ENCODE data around the gene RPP30.
A peak's percentile ranks its signal among the peaks of the same experiment; 100 is the strongest.
"Not testable (repeated sequence)": the region's sequence is repeated elsewhere in the genome, so short reads cannot be mapped to it uniquely, and the experiment has no call there.

The RPP30 gene

GRCh38 chr10:90927293-90927692, 55.5 kb downstream of the RPP30 start:
- no peaks in the 10 kb centered on the region for H3K9me3 ChIP-seq (ENCODE audit: low read length)
- H3K27me3 ChIP-seq (ENCODE audit: insufficient read depth, low read length), result no peaks in the 10 kb centered on the region
- no peak overlapping the region for H3K4me3 ChIP-seq (ENCODE audit: low read length)
- H2AFZ ChIP-seq (ENCODE audit: low read depth, low read length), result no peak overlapping the region
- H3K4me1 ChIP-seq (ENCODE audit: insufficient read depth, low read length), result peaks cover 19% of the 10 kb centered on the region
- H3K36me3 ChIP-seq (ENCODE audit: insufficient read depth, low read length), result no peaks in the 10 kb centered on the region

GRCh38 chr10:90929179-90929578, 57.4 kb downstream of the RPP30 start:
- Histone ChIP-seq H3K9me3 (ENCODE audit: low read length) (no peaks in the 10 kb centered on the region), H3K4me3 (ENCODE audit: low read length) (no peak overlapping the region), H3K27me3 (ENCODE audit: insufficient read depth, low read length) (no peaks in the 10 kb centered on the region), H3K36me3 (ENCODE audit: insufficient read depth, low read length) (no peaks in the 10 kb centered on the region), H3K4me1 (ENCODE audit: insufficient read depth, low read length) (peaks cover 19% of the 10 kb centered on the region), H2AFZ (ENCODE audit: low read depth, low read length) (no peak overlapping the region)

GRCh38 chr10:90930070-90930837, 58.5 kb downstream of the RPP30 start:
- Histone ChIP-seq H3K4me1 (ENCODE audit: insufficient read depth, low read length) (peaks cover 20% of the 10 kb centered on the region), H3K9me3 (ENCODE audit: low read length) (no peaks in the 10 kb centered on the region), H3K27me3 (ENCODE audit: insufficient read depth, low read length) (no peaks in the 10 kb centered on the region), H3K4me3 (ENCODE audit: low read length) (no peak overlapping the region), H3K36me3 (ENCODE audit: insufficient read depth, low read length) (no peaks in the 10 kb centered on the region), H2AFZ (ENCODE audit: low read depth, low read length) (peak overlapping the region; percentile 62)

GRCh38 chr10:90930971-90931871, 59.4 kb downstream of the RPP30 start:
- Histone ChIP-seq H3K4me3 (ENCODE audit: low read length) (no peak overlapping the region), H3K9me3 (ENCODE audit: low read length) (no peaks in the 10 kb centered on the region), H2AFZ (ENCODE audit: low read depth, low read length) (no peak overlapping the region), H3K4me1 (ENCODE audit: insufficient read depth, low read length) (peaks cover 30% of the 10 kb centered on the region), H3K36me3 (ENCODE audit: insufficient read depth, low read length) (no peaks in the 10 kb centered on the region), H3K27me3 (ENCODE audit: insufficient read depth, low read length) (no peaks in the 10 kb centered on the region)

- Histone ChIP-seq H3K9me3 (ENCODE audit: low read length) (no peaks in the 10 kb centered on the region), H3K36me3 (ENCODE audit: insufficient read depth, low read length) (no peaks in the 10 kb centered on the region), H3K27me3 (ENCODE audit: insufficient read depth, low read length) (no peaks in the 10 kb centered on the region), H3K4me1 (ENCODE audit: insufficient read depth, low read length) (peaks cover 26% of the 10 kb centered on the region), H2AFZ (ENCODE audit: low read depth, low read length) (peak overlapping the region; percentile 4), H3K4me3 (ENCODE audit: low read length) (no peak overlapping the region)
Observed at GRCh38 chr10:90935581-90936275, 64.0 kb downstream of the RPP30 start.

- Histone ChIP-seq H3K9me3 (ENCODE audit: low read length) (no peaks in the 10 kb centered on the region), H3K36me3 (ENCODE audit: insufficient read depth, low read length) (no peaks in the 10 kb centered on the region), H3K4me1 (ENCODE audit: insufficient read depth, low read length) (peaks cover 21% of the 10 kb centered on the region), H2AFZ (ENCODE audit: low read depth, low read length) (no peak overlapping the region), H3K27me3 (ENCODE audit: insufficient read depth, low read length) (no peaks in the 10 kb centered on the region), H3K4me3 (ENCODE audit: low read length) (no peak overlapping the region)
Observed at GRCh38 chr10:90936276-90936659, 64.5 kb downstream of the RPP30 start.

GRCh38 chr10:90937645-90938258, 66.0 kb downstream of the RPP30 start:
- H3K27me3 ChIP-seq (ENCODE audit: insufficient read depth, low read length), result no peaks in the 10 kb centered on the region
- no peak overlapping the region for H3K4me3 ChIP-seq (ENCODE audit: low read length)
- H2AFZ ChIP-seq (ENCODE audit: low read depth, low read length), result no peak overlapping the region
- no peaks in the 10 kb centered on the region for H3K9me3 ChIP-seq (ENCODE audit: low read length)
- H3K36me3 ChIP-seq (ENCODE audit: insufficient read depth, low read length), result no peaks in the 10 kb centered on the region
- H3K4me1 ChIP-seq (ENCODE audit: insufficient read depth, low read length), result peaks cover 17% of the 10 kb centered on the region

- no peak overlapping the region for H2AFZ ChIP-seq (ENCODE audit: low read depth, low read length)
- no peaks in the 10 kb centered on the region for H3K27me3 ChIP-seq (ENCODE audit: insufficient read depth, low read length)
- H3K4me1 ChIP-seq (ENCODE audit: insufficient read depth, low read length), result peaks cover 17% of the 10 kb centered on the region
- H3K9me3 ChIP-seq (ENCODE audit: low read length), result no peaks in the 10 kb centered on the region
- H3K36me3 ChIP-seq (ENCODE audit: insufficient read depth, low read length), result no peaks in the 10 kb centered on the region
- no peak overlapping the region for H3K4me3 ChIP-seq (ENCODE audit: low read length)
Observed at GRCh38 chr10:90939116-90939515, 67.3 kb downstream of the RPP30 start.

GRCh38 chr10:90939648-90940047, 67.9 kb downstream of the RPP30 start:
- Histone ChIP-seq H3K36me3 (ENCODE audit: insufficient read depth, low read length) (no peaks in the 10 kb centered on the region), H3K9me3 (ENCODE audit: low read length) (no peaks in the 10 kb centered on the region), H2AFZ (ENCODE audit: low read depth, low read length) (no peak overlapping the region), H3K27me3 (ENCODE audit: insufficient read depth, low read length) (no peaks in the 10 kb centered on the region), H3K4me3 (ENCODE audit: low read length) (no peak overlapping the region), H3K4me1 (ENCODE audit: insufficient read depth, low read length) (peaks cover 17% of the 10 kb centered on the region)

- not testable (repeated sequence) for H3K4me3 ChIP-seq (ENCODE audit: low read length); H3K36me3 ChIP-seq (ENCODE audit: insufficient read depth, low read length); H3K9me3 ChIP-seq (ENCODE audit: low read length); H3K4me1 ChIP-seq (ENCODE audit: insufficient read depth, low read length); H3K27me3 ChIP-seq (ENCODE audit: insufficient read depth, low read length); H2AFZ ChIP-seq (ENCODE audit: low read depth, low read length)
Observed at GRCh38 chr10:90942980-90943379, 71.2 kb downstream of the RPP30 start.

GRCh38 chr10:90944749-90945148, 73.0 kb downstream of the RPP30 start:
- no peaks in the 10 kb centered on the region for H3K9me3 ChIP-seq (ENCODE audit: low read length)
- no peaks in the 10 kb centered on the region for H3K4me1 ChIP-seq (ENCODE audit: insufficient read depth, low read length)
- H3K27me3 ChIP-seq (ENCODE audit: insufficient read depth, low read length), result no peaks in the 10 kb centered on the region
- no peak overlapping the region for H2AFZ ChIP-seq (ENCODE audit: low read depth, low read length)
- no peaks in the 10 kb centered on the region for H3K36me3 ChIP-seq (ENCODE audit: insufficient read depth, low read length)
- H3K4me3 ChIP-seq (ENCODE audit: low read length), result no peak overlapping the region

- no peak overlapping the region for H2AFZ ChIP-seq (ENCODE audit: low read depth, low read length)
- H3K4me1 ChIP-seq (ENCODE audit: insufficient read depth, low read length), result no peaks in the 10 kb centered on the region
- no peaks in the 10 kb centered on the region for H3K36me3 ChIP-seq (ENCODE audit: insufficient read depth, low read length)
- no peaks in the 10 kb centered on the region for H3K9me3 ChIP-seq (ENCODE audit: low read length)
- H3K27me3 ChIP-seq (ENCODE audit: insufficient read depth, low read length), result no peaks in the 10 kb centered on the region
- no peak overlapping the region for H3K4me3 ChIP-seq (ENCODE audit: low read length)
Observed at GRCh38 chr10:90945491-90946070, 73.8 kb downstream of the RPP30 start.
